Right ventricle myocardium superior (tissue), 1 donor: ENCODE data around the gene WDR90. TPM values are rescaled to one million over a fixed set of nuclear protein-coding genes. Genes with fewer than 3 reads are reported as not detected.
"Not testable (repeated sequence)": the region's sequence is repeated elsewhere in the genome, so short reads cannot be mapped to it uniquely, and the experiment has no call there.

Source experiments
- ATAC-seq: fragments of 200-7000 bp; cut with Tn5 transposase; one replicate; pipeline ENCODE4 v1.9.1; 2020; ENCODE audit warnings: mild to moderate bottlenecking; ENCODE audit not compliant: poor library complexity
- DNase-seq: peaks from one replicate; pipeline ENCODE4 v3.0.0-alpha.2; 2020
- intact Hi-C: fragments of 100-400 bp; cut with DNase I; formaldehyde crosslinking; loops from one replicate; pipeline ENCODE4 v1.11.2; 2022
- total RNA-seq: library from RNA; stranded (reverse); fragmentation: NEBNext Ultra II Directional; extraction: Animal tissue kit (Norgen Biotek cat#: 25700); gene quantifications from one replicate; pipeline ENCODE4 v1.2.1, GENCODE V29; 2021
- donor health status: DM: no; HTN: yes; CAD: no; lungs with severe emphysema.

WDR90 gene
- total RNA-seq, 1 donor from 2014 or later: 10.8 TPM

GRCh38 chr16:710500-711075 is 61.4 kb downstream of the WDR90 start:
- ATAC-seq: no peak
- intact Hi-C loops: loop anchor here (5.0 kb wide), 1 partner anchor 347 kb away; no protein-coding TSS in a partner anchor
- DNase-seq: no peak

- DNase-seq (no peak), ATAC-seq (no peak)
- intact Hi-C loops: loop anchor here (5.0 kb wide), 1 partner anchor 346 kb away; no protein-coding TSS in a partner anchor
Observed at GRCh38 chr16:711084-711483, 61.9 kb downstream of the WDR90 start.

GRCh38 chr16:711548-712320 is 62.6 kb downstream of the WDR90 start:
- intact Hi-C loops: loop anchor here (5.0 kb wide), 1 partner anchor 346 kb away; no protein-coding TSS in a partner anchor
- DNase-seq (peak; percentile 88), ATAC-seq (peak; percentile 74)

- ATAC-seq, DNase-seq: not testable (repeated sequence)
- intact Hi-C loops: loop anchor here (5.0 kb wide), 1 partner anchor 345 kb away; no protein-coding TSS in a partner anchor
Observed at GRCh38 chr16:712740-713250, 63.6 kb downstream of the WDR90 start.

GRCh38 chr16:714079-714478 is 64.9 kb downstream of the WDR90 start:
- ATAC-seq (no peak), DNase-seq (no peak)
- intact Hi-C loops: loop anchor here (2.0 to 5.0 kb wide), 2 partner anchors 71 to 343 kb away; no protein-coding TSS in a partner anchor

GRCh38 chr16:714558-715476 is 65.7 kb downstream of the WDR90 start, which contains the start of gene METRN:
Gene METRN, plus strand, starts transcription at chr16:715118. Its CDS starts 172 bp downstream, at chr16:715290.
- ATAC-seq (peak; percentile 94), DNase-seq (peak; percentile 96)
- intact Hi-C loops: loop anchor here (2.0 to 5.0 kb wide), 2 partner anchors 70 to 342 kb away; no protein-coding TSS in a partner anchor

- no peak for ATAC-seq
- intact Hi-C loops: loop anchor here (2.0 kb wide), 1 partner anchor 69 kb away; no protein-coding TSS in a partner anchor
- no peak for DNase-seq
Observed at GRCh38 chr16:715477-716199, 66.5 kb downstream of the WDR90 start.

GRCh38 chr16:716200-716568 is 67.0 kb downstream of the WDR90 start:
- no peak for ATAC-seq
- intact Hi-C loops: no loop called here
- no peak for DNase-seq

GRCh38 chr16:716768-717325 is 67.7 kb downstream of the WDR90 start:
- ATAC-seq (no peak), DNase-seq (no peak)
- intact Hi-C loops: no loop called here

Other genes starting within 250 kb of the WDR90 start
- 9.1 TPM for gene DECR2, start 247.5 kb upstream of the WDR90 start, total RNA-seq
- 25.4 TPM for gene RAB11FIP3, start 223.7 kb upstream of the WDR90 start, total RNA-seq
- gene CAPN15, start 121.7 kb upstream of the WDR90 start, total RNA-seq: 17.7 TPM
- gene PRR35, start 89.0 kb upstream of the WDR90 start, total RNA-seq: not detected
- gene NHLRC4, start 82.4 kb upstream of the WDR90 start, total RNA-seq: 0.38 TPM
- gene PIGQ, start 79.4 kb upstream of the WDR90 start, total RNA-seq: 18.0 TPM
- 11.0 TPM for gene RAB40C, start 59.3 kb upstream of the WDR90 start, total RNA-seq
- gene WFIKKN1, start 18.4 kb upstream of the WDR90 start, total RNA-seq: 0.13 TPM
- gene METTL26, start 13.1 kb upstream of the WDR90 start, total RNA-seq: 52.5 TPM
- 205 TPM for gene MCRIP2, start 7.5 kb upstream of the WDR90 start, total RNA-seq
- 81.9 TPM for gene RHOT2, start 18.8 kb downstream of the WDR90 start, total RNA-seq
- 2.0 TPM for gene RHBDL1, start 26.3 kb downstream of the WDR90 start, total RNA-seq
- 126 TPM for gene STUB1, start 31.0 kb downstream of the WDR90 start, total RNA-seq
- 42.4 TPM for gene JMJD8, start 35.0 kb downstream of the WDR90 start, total RNA-seq
- 7.6 TPM for gene WDR24, start 41.0 kb downstream of the WDR90 start, total RNA-seq
- gene FBXL16, start 56.4 kb downstream of the WDR90 start, total RNA-seq: not detected
- 59.6 TPM for gene METRN, start 65.8 kb downstream of the WDR90 start, total RNA-seq
- gene ANTKMT, start 71.8 kb downstream of the WDR90 start, total RNA-seq: 27.5 TPM
- 0.32 TPM for gene CCDC78, start 77.1 kb downstream of the WDR90 start, total RNA-seq
- gene HAGHL, start 77.7 kb downstream of the WDR90 start, total RNA-seq: 13.8 TPM
- 29.2 TPM for gene CIAO3, start 91.6 kb downstream of the WDR90 start, total RNA-seq
- 1.0 TPM for gene MSLN, start 111.4 kb downstream of the WDR90 start, total RNA-seq
- 7.8 TPM for gene RPUSD1, start 139.0 kb downstream of the WDR90 start, total RNA-seq
- gene CHTF18, start 139.3 kb downstream of the WDR90 start, total RNA-seq: 3.7 TPM
- gene GNG13, start 151.4 kb downstream of the WDR90 start, total RNA-seq: not detected